Ascending aorta (tissue), 2 donors: ENCODE measurements around the gene SLC43A1. TPM values are rescaled to one million over a fixed set of nuclear protein-coding genes. Genes with fewer than 3 reads are reported as not detected.
A peak's percentile ranks its signal among the peaks of the same experiment; 100 is the strongest.

ENCODE experiments used
- DNase-seq, 2 donors: peaks; one replicate each; pipeline ENCODE4 v3.0.0-alpha.2; 2019; ENCODE audit warnings: low spot score in 2 of 2
- H3K27ac ChIP-seq, 2 donors: fragments of 200-600 bp; sonication (generic); one replicate each; pipeline ENCODE4 v1.5.1; 2016 to 2017; ENCODE audit warnings: mild to moderate bottlenecking in 1 of 2
- H3K27me3 ChIP-seq: fragments of 200-600 bp; sonication (generic); one replicate; pipeline ENCODE4 v1.5.1; 2017
- H3K36me3 ChIP-seq, 2 donors: fragments of 200-600 bp; sonication (generic); one replicate each; pipeline ENCODE4 v1.5.1; 2016
- H3K4me1 ChIP-seq, 2 donors: fragments of 200-600 bp; sonication (generic); one replicate each; pipeline ENCODE4 v1.5.1; 2016 to 2017; ENCODE audit warnings: mild to moderate bottlenecking in 1 of 2
- H3K4me3 ChIP-seq, 2 donors: fragments of 200-600 bp; sonication (generic); one replicate each; pipeline ENCODE4 v1.5.1; 2016 to 2017; ENCODE audit warnings: mild to moderate bottlenecking in 1 of 2
- H3K9me3 ChIP-seq, 2 donors: fragments of 200-600 bp; sonication (generic); one replicate each; pipeline ENCODE4 v1.5.1; 2016
- intact Hi-C: fragments of 100-400 bp; cut with DNase I; formaldehyde crosslinking; loops from one replicate; pipeline ENCODE4 v1.15.1; 2023
- total RNA-seq: library from RNA; depleted of rRNA; stranded (reverse); fragments of >200 nt; gene quantifications from one replicate; pipeline ENCODE4 v1.1.0, GENCODE V29; 2016
- TF ChIP-seq, protein P1 (sequence below), 3 experiments: fragments of 200-600 bp in 2 of 3; fragments of 450-650 bp in 1 of 3; sonication (generic) in 2 of 3; IDR thresholded peaks; one replicate each; pipeline ENCODE4 v1.5.1; 2016 to 2019; ENCODE audit warnings: antibody characterized with exemption in 3 of 3, mild to moderate bottlenecking in 1 of 3, moderate library complexity in 1 of 3

The SLC43A1 gene
- total RNA-seq, 1 donor from 2014 or later, result 18.4 TPM

DNA sequence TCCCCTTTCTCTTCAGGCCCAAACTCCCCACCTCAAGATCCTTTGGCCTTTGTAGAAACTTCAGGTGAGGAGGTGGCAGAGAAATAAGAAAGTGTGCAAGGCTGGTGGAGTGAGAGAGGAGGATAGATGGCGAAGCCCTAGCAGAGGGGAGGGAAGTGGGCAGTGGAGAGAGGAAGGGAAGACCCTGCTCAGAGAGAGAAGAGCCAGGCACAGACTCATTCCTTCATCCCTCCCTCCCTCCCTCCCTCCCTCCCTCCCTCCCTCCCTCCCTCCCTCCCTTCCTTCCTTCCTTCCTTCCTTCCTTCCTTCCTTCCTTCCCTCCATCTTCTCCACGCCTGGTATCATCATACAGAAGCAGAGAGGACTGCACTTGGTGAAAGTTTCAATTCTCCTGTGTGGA lies 34.2 kb downstream of the SLC43A1 start:
- Histone ChIP-seq H3K36me3 (peaks cover 15 to 21% of the 10 kb centered on the region in 2 donors), H3K9me3 (no peaks in the 10 kb centered on the region), H3K4me3 (no peak overlapping the region), H3K27ac (no peak overlapping the region), H3K27me3 (peaks cover 3% of the 10 kb centered on the region), H3K4me1 (peaks cover 0 to 10% of the 10 kb centered on the region in 2 donors)
- TF ChIP-seq, protein P1, sequence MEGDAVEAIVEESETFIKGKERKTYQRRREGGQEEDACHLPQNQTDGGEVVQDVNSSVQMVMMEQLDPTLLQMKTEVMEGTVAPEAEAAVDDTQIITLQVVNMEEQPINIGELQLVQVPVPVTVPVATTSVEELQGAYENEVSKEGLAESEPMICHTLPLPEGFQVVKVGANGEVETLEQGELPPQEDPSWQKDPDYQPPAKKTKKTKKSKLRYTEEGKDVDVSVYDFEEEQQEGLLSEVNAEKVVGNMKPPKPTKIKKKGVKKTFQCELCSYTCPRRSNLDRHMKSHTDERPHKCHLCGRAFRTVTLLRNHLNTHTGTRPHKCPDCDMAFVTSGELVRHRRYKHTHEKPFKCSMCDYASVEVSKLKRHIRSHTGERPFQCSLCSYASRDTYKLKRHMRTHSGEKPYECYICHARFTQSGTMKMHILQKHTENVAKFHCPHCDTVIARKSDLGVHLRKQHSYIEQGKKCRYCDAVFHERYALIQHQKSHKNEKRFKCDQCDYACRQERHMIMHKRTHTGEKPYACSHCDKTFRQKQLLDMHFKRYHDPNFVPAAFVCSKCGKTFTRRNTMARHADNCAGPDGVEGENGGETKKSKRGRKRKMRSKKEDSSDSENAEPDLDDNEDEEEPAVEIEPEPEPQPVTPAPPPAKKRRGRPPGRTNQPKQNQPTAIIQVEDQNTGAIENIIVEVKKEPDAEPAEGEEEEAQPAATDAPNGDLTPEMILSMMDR (IDR thresholded peaks at IDR 0.05), result no peak
- intact Hi-C loops, result loop anchor here (2.0 to 5.0 kb wide), 2 partner anchors 25 to 134 kb away; no protein-coding TSS in a partner anchor
- no peak for DNase-seq

GRCh38 chr11:57480409-57481137 lies 34.9 kb downstream of the SLC43A1 start:
- Histone ChIP-seq H3K27ac (no peak overlapping the region), H3K36me3 (peaks cover 9 to 14% of the 10 kb centered on the region in 2 donors), H3K4me1 (peaks cover 4 to 16% of the 10 kb centered on the region in 2 donors), H3K27me3 (peaks cover 6% of the 10 kb centered on the region), H3K4me3 (no peak overlapping the region), H3K9me3 (no peaks in the 10 kb centered on the region)
- peak in 1 of 2 donors; percentile 76 for DNase-seq
- intact Hi-C loops, result loop anchor here (2.0 to 5.0 kb wide), 2 partner anchors 24 to 133 kb away; no protein-coding TSS in a partner anchor
- TF ChIP-seq, protein P1 (IDR thresholded peaks at IDR 0.05), result peak; percentile 48 to 78 (median 75)

GRCh38 chr11:57479911-57480310 lies 35.6 kb downstream of the SLC43A1 start:
- H3K4me3 ChIP-seq, result no peak overlapping the region

GRCh38 chr11:57479021-57479663 lies 36.4 kb downstream of the SLC43A1 start:
- H3K36me3 ChIP-seq, result no peaks in the 10 kb centered on the region
- TF ChIP-seq, protein P1 (IDR thresholded peaks at IDR 0.05), result no peak
- peaks cover 6% of the 10 kb centered on the region for H3K27me3 ChIP-seq

More at GRCh38 chr11:57479911-57480310, 35.6 kb downstream of the SLC43A1 start:
- Histone ChIP-seq H3K4me1 (peaks cover 4 to 20% of the 10 kb centered on the region in 2 donors), H3K36me3 (peaks cover 2 to 7% of the 10 kb centered on the region in 2 donors), H3K27me3 (peaks cover 6% of the 10 kb centered on the region), H3K27ac (no peak overlapping the region), H3K9me3 (no peaks in the 10 kb centered on the region)
- DNase-seq, result no peak
- TF ChIP-seq, protein P1 (IDR thresholded peaks at IDR 0.05), result no peak
- intact Hi-C loops, result loop anchor here (2.0 to 5.0 kb wide), 2 partner anchors 23 to 133 kb away; no protein-coding TSS in a partner anchor

GRCh38 chr11:57477507-57478189 lies 37.9 kb downstream of the SLC43A1 start:
- no peak for DNase-seq
- H3K27ac ChIP-seq, result no peak overlapping the region
- intact Hi-C loops, result no loop called here
- peaks cover 4 to 14% of the 10 kb centered on the region in 2 donors for H3K4me1 ChIP-seq
- TF ChIP-seq, protein P1 (IDR thresholded peaks at IDR 0.05), result no peak
- H3K9me3 ChIP-seq, result no peaks in the 10 kb centered on the region
- no peak overlapping the region for H3K4me3 ChIP-seq
- no peaks in the 10 kb centered on the region for H3K36me3 ChIP-seq
- H3K27me3 ChIP-seq, result peaks cover 6% of the 10 kb centered on the region

More at GRCh38 chr11:57479021-57479663, 36.4 kb downstream of the SLC43A1 start:
- Histone ChIP-seq H3K4me3 (no peak overlapping the region), H3K4me1 (peaks cover 4 to 20% of the 10 kb centered on the region in 2 donors), H3K27ac (no peak overlapping the region), H3K9me3 (no peaks in the 10 kb centered on the region)
- intact Hi-C loops, result no loop called here
- DNase-seq, result no peak
